HUES6 (cell line): ENCODE measurements around the gene DUS2.

Experiments used
- H3K27ac ChIP-seq: 2 replicates; pipeline ENCODE4 v1.7.0; 2013; ENCODE audit warnings: low read depth, mild to moderate bottlenecking, low read length, inconsistent platforms
- H3K27me3 ChIP-seq: 2 replicates; pipeline ENCODE4 v1.6.1; 2013; ENCODE audit warnings: low read length; ENCODE audit not compliant: control insufficient read depth, insufficient read depth
- H3K36me3 ChIP-seq: 2 replicates; pipeline ENCODE4 v1.6.1; 2013; ENCODE audit warnings: low read length; ENCODE audit not compliant: control insufficient read depth, insufficient read depth
- H3K4me1 ChIP-seq: 2 replicates; pipeline ENCODE4 v1.6.1; 2013; ENCODE audit warnings: low read length; ENCODE audit not compliant: control insufficient read depth, insufficient read depth
- H3K4me3 ChIP-seq: 2 replicates; pipeline ENCODE4 v1.5.1; 2013; ENCODE audit warnings: low read depth, low read length
- H3K9ac ChIP-seq: one replicate; pipeline ENCODE4 v1.6.1; 2013; ENCODE audit warnings: mild to moderate bottlenecking, low read length
- H3K9me3 ChIP-seq: 2 replicates; pipeline ENCODE4 v1.6.1; 2013; ENCODE audit warnings: low read depth, low read length; ENCODE audit not compliant: control insufficient read depth, insufficient read depth

Gene DUS2

DNA sequence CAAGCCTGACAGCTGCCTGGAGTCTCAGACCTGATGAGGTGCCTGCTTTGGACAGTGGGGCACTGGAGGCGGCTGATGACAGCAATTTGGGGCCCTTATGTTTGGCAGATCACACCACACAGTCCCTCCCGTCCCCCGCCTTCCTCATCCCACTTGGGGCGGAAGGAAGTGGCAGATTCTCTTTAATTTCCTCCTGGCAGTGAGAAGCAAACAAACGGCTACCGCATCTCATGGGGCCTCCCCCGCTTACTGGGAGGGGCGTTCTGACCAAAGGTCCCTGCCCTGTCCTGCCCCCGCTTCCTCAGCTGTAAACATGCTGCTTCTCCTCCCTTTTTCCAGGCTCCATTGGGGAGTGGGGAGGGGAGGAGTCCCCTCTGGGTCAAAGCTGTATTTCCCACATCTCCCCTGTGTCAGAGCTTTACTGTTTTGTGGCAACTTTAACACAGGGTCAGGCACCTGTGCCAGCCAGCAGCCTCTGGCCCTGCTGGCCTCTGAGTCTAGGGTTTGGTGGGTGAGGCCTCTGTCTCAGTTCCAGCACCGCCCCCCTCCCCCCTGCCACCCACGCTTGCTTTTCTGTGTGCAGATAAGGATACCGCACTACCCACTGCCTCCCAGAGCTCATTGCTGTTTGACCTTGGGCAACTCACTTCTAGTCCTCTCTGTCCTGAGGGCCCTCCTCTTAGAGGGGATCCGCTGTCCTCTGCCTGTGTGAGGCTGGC, 56.7 kb downstream of the DUS2 start:
- no peak overlapping the region for H3K4me3 ChIP-seq
- peaks cover 19% of the 10 kb centered on the region; the same call in 1 of the 2 replicates for H3K4me1 ChIP-seq
- no peak overlapping the region for H3K27ac ChIP-seq
- peaks cover 44% of the 10 kb centered on the region for H3K36me3 ChIP-seq
- H3K9ac ChIP-seq = no peak overlapping the region
- H3K9me3 ChIP-seq = no peaks in the 10 kb centered on the region
- no peaks in the 10 kb centered on the region for H3K27me3 ChIP-seq

- Histone ChIP-seq H3K4me3 (no peak overlapping the region), H3K27ac (no peak overlapping the region), H3K9ac (no peak overlapping the region), H3K9me3 (no peaks in the 10 kb centered on the region), H3K4me1 (peaks cover 23% of the 10 kb centered on the region; the same call in 1 of the 2 replicates), H3K27me3 (no peaks in the 10 kb centered on the region), H3K36me3 (peaks cover 28% of the 10 kb centered on the region)
Measured at GRCh38 chr16:68081861-68082628, 59.0 kb downstream of the DUS2 start.

DNA sequence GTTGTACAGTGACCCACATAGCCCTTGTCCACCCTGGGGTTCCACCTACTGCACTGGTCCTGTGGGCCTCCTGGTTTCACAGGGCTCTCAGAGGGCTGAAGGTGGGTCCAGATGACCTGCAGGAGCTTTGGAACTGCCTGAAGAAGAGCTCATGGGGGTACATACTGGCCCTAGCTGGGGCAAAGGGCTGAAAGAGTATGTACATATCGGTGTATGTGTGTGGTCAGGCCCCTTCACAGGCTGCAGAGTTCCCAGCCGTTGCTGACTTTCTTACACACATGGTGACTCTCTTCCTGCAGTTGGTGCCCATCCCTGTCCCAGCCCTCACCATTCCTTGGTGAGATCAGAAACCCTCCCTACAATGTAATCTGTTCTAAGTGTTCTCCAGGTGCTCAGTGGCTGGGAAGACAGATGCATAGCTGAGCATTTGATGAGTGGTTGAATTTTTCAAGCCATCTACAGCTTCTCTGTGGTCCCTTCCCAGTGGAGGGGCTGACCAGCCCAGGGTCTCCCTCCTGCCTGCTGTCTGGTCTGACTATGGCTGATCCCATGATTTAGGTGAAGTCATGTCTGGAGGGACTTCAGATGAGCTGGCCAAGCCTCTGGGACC, 59.6 kb downstream of the DUS2 start:
- Histone ChIP-seq H3K4me3 (no peak overlapping the region), H3K27ac (no peak overlapping the region), H3K9ac (no peak overlapping the region), H3K36me3 (peaks cover 23% of the 10 kb centered on the region), H3K27me3 (no peaks in the 10 kb centered on the region), H3K4me1 (peaks cover 25% of the 10 kb centered on the region; the same call in 1 of the 2 replicates), H3K9me3 (no peaks in the 10 kb centered on the region)

GRCh38 chr16:68083239-68083781, 60.2 kb downstream of the DUS2 start:
- Histone ChIP-seq H3K4me1 (peaks cover 25% of the 10 kb centered on the region; the same call in 1 of the 2 replicates), H3K36me3 (peaks cover 17% of the 10 kb centered on the region), H3K9ac (peak overlapping the region; percentile 84), H3K27ac (no peak overlapping the region), H3K9me3 (no peaks in the 10 kb centered on the region), H3K4me3 (peak overlapping the region; percentile 93; the same call in 1 of the 2 replicates), H3K27me3 (no peaks in the 10 kb centered on the region)

DNA sequence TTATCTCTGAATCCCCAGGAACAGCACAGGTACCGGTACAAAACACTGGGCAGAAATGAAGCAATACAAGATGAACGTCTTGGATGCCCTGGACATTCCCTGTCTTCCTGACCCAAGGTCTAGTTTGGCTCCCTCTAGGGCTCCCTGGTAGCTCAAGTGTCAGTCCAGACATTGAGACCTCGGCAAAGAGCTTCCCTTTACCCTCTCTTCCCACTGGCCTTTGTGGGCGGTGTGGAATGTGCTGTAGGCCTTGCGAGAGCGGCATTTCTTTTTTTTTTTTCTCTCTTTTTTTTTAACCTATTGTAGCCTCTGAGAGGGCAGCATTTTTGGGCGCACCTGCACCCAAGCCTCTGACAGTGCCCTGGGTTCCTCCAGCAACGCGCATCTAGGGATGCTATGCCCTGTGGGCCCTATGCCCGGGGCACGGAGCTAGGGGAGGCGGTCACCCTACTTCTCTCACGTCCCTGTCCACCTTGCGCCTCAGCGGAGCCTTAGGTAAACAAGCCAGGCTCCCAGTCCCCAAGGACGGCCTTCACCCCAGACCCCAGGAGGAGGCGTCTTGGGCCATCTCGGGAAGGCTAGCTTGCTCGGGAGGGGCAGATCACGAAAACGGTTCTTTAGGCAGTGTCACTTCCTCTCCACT, 60.9 kb downstream of the DUS2 start:
- no peaks in the 10 kb centered on the region for H3K9me3 ChIP-seq
- H3K36me3 ChIP-seq = peaks cover 10% of the 10 kb centered on the region
- peak overlapping the region; percentile 93 for H3K4me3 ChIP-seq
- peak overlapping the region; percentile 84 for H3K9ac ChIP-seq
- no peaks in the 10 kb centered on the region for H3K27me3 ChIP-seq
- peak overlapping the region; percentile 44; the same call in 1 of the 2 replicates for H3K27ac ChIP-seq
- H3K4me1 ChIP-seq = peaks cover 25% of the 10 kb centered on the region; the same call in 1 of the 2 replicates

DNA sequence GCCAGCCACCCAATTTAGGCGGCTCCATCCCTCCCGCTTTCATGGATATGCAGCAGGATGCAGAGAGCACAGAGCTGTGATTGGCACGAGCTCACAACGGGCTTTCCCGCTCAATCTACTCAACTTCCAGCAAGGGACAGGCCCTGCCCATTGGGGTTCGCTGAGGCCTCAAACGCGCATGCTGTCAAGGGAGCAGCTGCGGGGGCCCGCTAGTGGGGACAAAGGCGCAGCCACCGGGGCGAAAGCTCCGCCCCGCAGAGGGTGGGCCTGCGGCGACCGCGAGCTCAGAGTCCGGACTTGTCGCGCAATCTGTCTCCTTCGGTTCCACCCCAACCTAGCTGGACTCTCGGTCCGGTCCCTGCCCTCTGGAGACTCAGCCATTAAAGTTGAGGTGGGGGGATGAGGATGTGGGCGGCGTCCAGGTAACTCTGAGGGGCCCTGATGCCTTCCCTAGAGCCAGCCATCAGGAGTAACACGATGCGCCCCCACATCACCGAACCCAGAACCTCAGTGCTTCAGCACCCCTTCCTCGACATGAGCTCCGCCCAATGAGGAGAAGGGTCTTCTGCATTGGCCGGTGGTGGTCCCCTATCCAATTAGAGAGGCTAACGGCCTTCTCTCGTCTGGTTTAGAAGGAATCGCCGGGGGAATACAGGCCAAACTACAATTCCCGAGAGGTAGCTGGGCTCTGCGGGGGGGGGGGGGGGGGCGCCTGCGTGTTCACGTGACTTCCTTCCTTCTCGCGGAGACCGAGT, 61.6 kb downstream of the DUS2 start:
- H3K36me3 ChIP-seq = 0 out of 2 replicates have a peak, but pooled peaks cover 3% of the 10 kb centered on the region
- peak overlapping the region; percentile 84 for H3K9ac ChIP-seq
- peak overlapping the region; percentile 44; the same call in 1 of the 2 replicates for H3K27ac ChIP-seq
- H3K9me3 ChIP-seq = no peaks in the 10 kb centered on the region
- H3K4me1 ChIP-seq = peaks cover 19% of the 10 kb centered on the region; the same call in 1 of the 2 replicates
- H3K27me3 ChIP-seq = no peaks in the 10 kb centered on the region
- H3K4me3 ChIP-seq = peak overlapping the region; percentile 93

DNA sequence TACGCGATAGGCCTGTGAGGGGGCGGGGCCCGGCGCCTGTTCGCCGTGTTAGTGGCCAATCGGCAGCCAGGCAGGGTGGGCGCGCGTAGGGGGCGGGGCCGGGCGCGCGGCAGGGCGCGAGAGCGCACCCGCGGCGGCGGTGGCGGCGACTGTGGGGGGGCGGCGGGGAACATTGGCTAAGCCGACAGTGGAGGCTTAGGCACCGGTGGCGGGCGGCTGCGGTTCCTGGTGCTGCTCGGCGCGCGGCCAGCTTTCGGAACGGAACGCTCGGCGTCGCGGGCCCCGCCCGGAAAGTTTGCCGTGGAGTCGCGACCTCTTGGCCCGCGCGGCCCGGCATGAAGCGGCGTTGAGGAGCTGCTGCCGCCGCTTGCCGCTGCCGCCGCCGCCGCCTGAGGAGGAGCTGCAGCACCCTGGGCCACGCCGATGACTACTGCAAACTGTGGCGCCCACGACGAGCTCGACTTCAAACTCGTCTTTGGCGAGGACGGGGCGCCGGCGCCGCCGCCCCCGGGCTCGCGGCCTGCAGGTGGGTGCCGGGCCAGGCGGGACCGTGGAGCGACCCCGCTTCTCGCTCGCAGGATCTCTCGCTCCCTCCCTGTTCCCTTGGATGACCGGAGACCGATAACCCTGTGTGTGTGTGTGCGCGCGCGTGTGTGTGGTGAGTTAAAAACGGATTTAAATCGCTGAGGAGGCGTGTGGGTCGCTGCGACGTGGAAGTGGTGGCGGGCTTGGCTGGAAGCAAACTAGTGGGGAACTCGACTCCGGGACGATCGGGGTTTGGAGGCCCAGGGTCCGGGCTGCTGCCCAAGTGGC, 62.4 kb downstream of the DUS2 start, which contains the start of gene NFATC3:
TSS of gene NFATC3 (plus strand) at position 112 of the 813 bp plus-strand sequence. CDS start at position 424, 312 bp downstream.
- peaks cover 14% of the 10 kb centered on the region; the same call in 1 of the 2 replicates for H3K4me1 ChIP-seq
- no peaks in the 10 kb centered on the region for H3K9me3 ChIP-seq
- peak within 1 kb of the TSS; percentile 78 for H3K27ac ChIP-seq
- H3K36me3 ChIP-seq = 0 out of 2 replicates have a peak, but pooled peaks cover 3% of the 10 kb centered on the region
- H3K9ac ChIP-seq = peak within 1 kb of the TSS; percentile 93
- H3K27me3 ChIP-seq = no peaks in the 10 kb centered on the region
- H3K4me3 ChIP-seq = peak within 1 kb of the TSS; percentile 100

DNA sequence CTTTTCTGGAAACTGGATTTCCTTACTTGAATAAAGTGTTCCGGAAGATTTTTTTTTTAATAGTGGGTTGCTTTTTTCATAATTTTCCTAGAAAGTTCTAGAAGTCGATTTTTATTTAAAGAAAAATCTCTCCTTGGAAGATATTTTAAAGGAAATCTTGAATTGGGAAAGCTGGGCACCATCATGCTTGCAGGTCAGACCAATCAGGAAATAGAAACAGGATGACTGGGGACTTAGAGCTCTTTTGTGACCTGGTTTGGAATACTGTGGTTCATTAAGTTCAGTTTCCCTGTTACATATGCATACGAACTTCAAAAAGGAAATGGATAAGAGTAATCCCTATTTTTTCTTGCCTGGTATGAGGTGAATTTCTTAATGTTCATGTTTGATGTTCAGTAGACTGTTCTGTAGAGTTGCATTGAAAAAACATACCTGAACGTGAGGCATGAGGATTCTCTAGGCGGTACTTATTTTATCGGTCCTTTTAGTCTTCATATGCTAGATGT, 63.3 kb downstream of the DUS2 start:
- no peaks in the 10 kb centered on the region for H3K27me3 ChIP-seq
- H3K27ac ChIP-seq = no peak overlapping the region
- peak overlapping the region; percentile 51 for H3K9ac ChIP-seq
- H3K36me3 ChIP-seq = 0 out of 2 replicates have a peak, but pooled peaks cover 3% of the 10 kb centered on the region
- H3K9me3 ChIP-seq = no peaks in the 10 kb centered on the region
- peaks cover 19% of the 10 kb centered on the region for H3K4me1 ChIP-seq
- H3K4me3 ChIP-seq = peak overlapping the region; percentile 100

- Histone ChIP-seq H3K9me3 (no peaks in the 10 kb centered on the region), H3K4me3 (peak overlapping the region; percentile 100), H3K36me3 (0 out of 2 replicates have a peak, but pooled peaks cover 3% of the 10 kb centered on the region), H3K9ac (peak overlapping the region; percentile 51), H3K27ac (no peak overlapping the region), H3K4me1 (peaks cover 23% of the 10 kb centered on the region), H3K27me3 (no peaks in the 10 kb centered on the region)
Measured at GRCh38 chr16:68086860-68087268, 63.8 kb downstream of the DUS2 start.
